ENCODE measurements around the gene FPGS. TPM values are rescaled to one million over a fixed set of nuclear protein-coding genes. Genes with fewer than 3 reads are reported as not detected.

Gene FPGS
- polyA plus RNA-seq, 1 of the 3 experiments (the other 2 are of a cell fraction): 82.7 TPM

- CTCF ChIA-PET: interaction anchor here (0.6 to 10.9 kb wide), 4 partner anchors 14 to 122 kb away, joined by 3 to 116 read pairs (median 3); partner anchors contain the start of gene TOR2A
- H3K9ac ChIP-seq: no peak overlapping the region
- 66% methylated on average over 4 of the region's 4 CpGs for WGBS (ENCODE audit: low lambda C conversion rate)
- H3K9me3 ChIP-seq: no peaks in the 10 kb centered on the region
- TF ChIP-seq USF1 (IDR thresholded peaks at IDR 0.05; ENCODE audit: borderline replicate concordance, low read depth) (no peak), EP300 (IDR thresholded peaks at IDR 0.05; ENCODE audit: borderline replicate concordance in 1 of 2, low read depth in 1 of 2, low read length in 1 of 2) (no peak), RFX5 (IDR thresholded peaks at IDR 0.05; ENCODE audit: low read length) (no peak), REST (IDR thresholded peaks at IDR 0.05; ENCODE audit: low read depth, low read length) (no peak), MEF2A (IDR thresholded peaks at IDR 0.05; ENCODE audit: borderline replicate concordance, low read depth) (no peak), NFIC (IDR thresholded peaks at IDR 0.05; ENCODE audit: borderline replicate concordance) (no peak), FOXJ3 (CRISPR knock-in tag; IDR thresholded peaks at IDR 0.05) (no peak), GATA2 (CRISPR knock-in tag; IDR thresholded peaks at IDR 0.05) (no peak), CHD2 (IDR thresholded peaks at IDR 0.05; ENCODE audit: low read length, partially characterized antibody) (no peak)
- POLR2A ChIA-PET: no interaction called here
- H3K27ac ChIP-seq (ENCODE audit: low read depth in 2 of 2, low read length in 1 of 2): no peak overlapping the region
- H3K4me3 ChIP-seq (ENCODE audit: low read depth in 2 of 2, low read length in 1 of 2): no peak overlapping the region
- no peaks in the 10 kb centered on the region for H3F3A ChIP-seq (replicated peaks; ENCODE audit: insufficient read depth)
- no peaks in the 10 kb centered on the region for H3K9me2 ChIP-seq
- no peaks in the 10 kb centered on the region for H3K27me3 ChIP-seq (ENCODE audit: insufficient read depth)
- H4K20me1 ChIP-seq (ENCODE audit: insufficient read depth): no peaks in the 10 kb centered on the region
- H3K4me2 ChIP-seq: no peak overlapping the region
- DNase-seq: no peak
- H3K79me2 ChIP-seq (ENCODE audit: insufficient read depth): peaks cover 21% of the 10 kb centered on the region
- H3K4me1 ChIP-seq (ENCODE audit: control insufficient read depth in 1 of 2, insufficient read depth in 2 of 2, low read depth in 1 of 2, low read length in 1 of 2): peaks cover 6 to 35% of the 10 kb centered on the region in 2 experiments; a peak in 2 of 4 replicates
- H2AFZ ChIP-seq (ENCODE audit: low read depth): no peak overlapping the region
- H3K36me3 ChIP-seq (replicated peaks in 1 of 2; ENCODE audit: control insufficient read depth in 1 of 2, insufficient read depth in 2 of 2, low read length in 1 of 2): peaks cover 0 to 2% of the 10 kb centered on the region in 2 experiments
These were observed 54.6 kb downstream of the FPGS start for GRCh38 chr9:127857278-127857677.

GRCh38 chr9:127858041-127858512 lies 55.4 kb downstream of the FPGS start:
- Histone ChIP-seq H3K4me2 (no peak overlapping the region), H3K9me3 (no peaks in the 10 kb centered on the region), H3K27me3 (ENCODE audit: insufficient read depth) (no peaks in the 10 kb centered on the region), H3K9me2 (no peaks in the 10 kb centered on the region), H2AFZ (ENCODE audit: low read depth) (no peak overlapping the region), H3K9ac (no peak overlapping the region), H3K36me3 (replicated peaks in 1 of 2; ENCODE audit: control insufficient read depth in 1 of 2, insufficient read depth in 2 of 2, low read length in 1 of 2) (no peaks in the 10 kb centered on the region), H3F3A (replicated peaks; ENCODE audit: insufficient read depth) (no peaks in the 10 kb centered on the region), H3K79me2 (ENCODE audit: insufficient read depth) (peaks cover 13% of the 10 kb centered on the region), H3K27ac (ENCODE audit: low read depth in 2 of 2, low read length in 1 of 2) (peak overlapping the region in 1 of 2 experiments; percentile 58; a peak in 2 of 4 replicates), H3K4me1 (ENCODE audit: control insufficient read depth in 1 of 2, insufficient read depth in 2 of 2, low read depth in 1 of 2, low read length in 1 of 2) (peaks cover 6 to 34% of the 10 kb centered on the region in 2 experiments; a peak in 2 of 4 replicates), H4K20me1 (ENCODE audit: insufficient read depth) (no peaks in the 10 kb centered on the region), H3K4me3 (ENCODE audit: low read depth in 2 of 2, low read length in 1 of 2) (no peak overlapping the region)
- TF ChIP-seq GATA2 (CRISPR knock-in tag; IDR thresholded peaks at IDR 0.05) (peak; percentile 51), MXI1 (IDR thresholded peaks at IDR 0.05; ENCODE audit: low read depth, low read length) (peak; percentile 24; the same call in 1 of the 2 replicates), RCOR1 (IDR thresholded peaks at IDR 0.05; ENCODE audit: low read length) (peak; percentile 87; the same call in 1 of the 2 replicates), SMC3 (IDR thresholded peaks at IDR 0.05; ENCODE audit: low read depth, low read length) (no peak), EP300 (IDR thresholded peaks at IDR 0.05; ENCODE audit: borderline replicate concordance in 1 of 2, low read depth in 1 of 2, low read length in 1 of 2) (0 out of 4 replicates have a peak, but pooled peaks of 1 of the 2 experiments have one; percentile 30)
- DNase-seq: peak; percentile 82
- CTCF ChIA-PET: interaction anchor here (0.6 to 10.9 kb wide), 3 partner anchors 13 to 63 kb away, joined by 3 to 116 read pairs (median 3); no protein-coding TSS in a partner anchor
- WGBS (ENCODE audit: low lambda C conversion rate): 52% methylated on average over 9 of the region's 12 CpGs
- POLR2A ChIA-PET: no interaction called here
